ENCODE data around the gene COX15.
"Not testable (repeated sequence)": the region's sequence is repeated elsewhere in the genome, so short reads cannot be mapped to it uniquely, and the experiment has no call there.

The COX15 gene

GRCh38 chr10:99732033-99732842 is at the start of gene COX15, which contains the start of gene CUTC:
TSS of gene COX15 (minus strand) at chr10:99732127. CDS start at chr10:99732049, 78 bp downstream.
TSS of gene CUTC (plus strand) at chr10:99732234. CDS start at chr10:99732349, 115 bp downstream.
- peak; percentile 94 for DNase-seq (ENCODE audit: low spot score)

GRCh38 chr10:99779335-99779734 is 47.4 kb upstream of the COX15 start:
- no peak for DNase-seq (ENCODE audit: low spot score)

GRCh38 chr10:99777918-99778714 is 46.2 kb upstream of the COX15 start:
- no peak for DNase-seq (ENCODE audit: low spot score)

- no peak for DNase-seq (ENCODE audit: low spot score)
Observed at GRCh38 chr10:99775850-99776249, 43.9 kb upstream of the COX15 start.

- DNase-seq (ENCODE audit: low spot score) = no peak
Observed at GRCh38 chr10:99770408-99771045, 38.6 kb upstream of the COX15 start.

GRCh38 chr10:99769706-99770105 is 37.8 kb upstream of the COX15 start:
- DNase-seq (ENCODE audit: low spot score) = no peak

GRCh38 chr10:99768556-99768955 is 36.6 kb upstream of the COX15 start:
- DNase-seq (ENCODE audit: low spot score) = no peak

GRCh38 chr10:99767901-99768300 is 36.0 kb upstream of the COX15 start:
- no peak for DNase-seq (ENCODE audit: low spot score)

- no peak for DNase-seq (ENCODE audit: low spot score)
Observed at GRCh38 chr10:99766302-99766681, 34.4 kb upstream of the COX15 start.

- no peak for DNase-seq (ENCODE audit: low spot score)
Observed at GRCh38 chr10:99765672-99766301, 33.9 kb upstream of the COX15 start.

- no peak for DNase-seq (ENCODE audit: low spot score)
Observed at GRCh38 chr10:99761365-99761764, 29.4 kb upstream of the COX15 start.

GRCh38 chr10:99760321-99760720 is 28.4 kb upstream of the COX15 start:
- no peak for DNase-seq (ENCODE audit: low spot score)

GRCh38 chr10:99758211-99758891 is 26.4 kb upstream of the COX15 start:
- DNase-seq (ENCODE audit: low spot score) = no peak

- no peak for DNase-seq (ENCODE audit: low spot score)
Observed at GRCh38 chr10:99756159-99756558, 24.2 kb upstream of the COX15 start.

GRCh38 chr10:99754670-99755069 is 22.7 kb upstream of the COX15 start:
- DNase-seq (ENCODE audit: low spot score) = no peak

- DNase-seq (ENCODE audit: low spot score) = no peak
Observed at GRCh38 chr10:99750641-99751040, 18.7 kb upstream of the COX15 start.

- DNase-seq (ENCODE audit: low spot score) = no peak
Observed at GRCh38 chr10:99748823-99749451, 17.0 kb upstream of the COX15 start.

GRCh38 chr10:99746166-99746565 is 14.2 kb upstream of the COX15 start:
- not testable (repeated sequence) for DNase-seq (ENCODE audit: low spot score)

GRCh38 chr10:99743841-99744240 is 11.9 kb upstream of the COX15 start:
- DNase-seq (ENCODE audit: low spot score) = no peak

GRCh38 chr10:99742701-99743100 is 10.8 kb upstream of the COX15 start:
- DNase-seq (ENCODE audit: low spot score) = no peak

- no peak for DNase-seq (ENCODE audit: low spot score)
Observed at GRCh38 chr10:99742254-99742653, 10.3 kb upstream of the COX15 start.

Measured in D341Med (cell line).